PC-3 (cell line): ENCODE data around the gene CTXND2.

Experiments
- CTCF ChIP-seq: fragments of 300-600 bp; sonication (generic); conservative IDR thresholded peaks from 2 replicates; pipeline ENCODE4 v1.5.1; 2017; ENCODE audit warnings: antibody characterized with exemption, low read depth, mild to moderate bottlenecking, low read length
- EZH2 ChIP-seq: fragments of 300-600 bp; sonication (generic); IDR thresholded peaks from one replicate; pipeline ENCODE4 v1.6.1; 2017; ENCODE audit warnings: antibody characterized with exemption, mild to moderate bottlenecking, low read length; ENCODE audit not compliant: unreplicated experiment
- EZH2phosphoT487 ChIP-seq: fragments of 300-600 bp; sonication (generic); IDR thresholded peaks from 2 replicates; pipeline ENCODE4 v1.6.1; 2018; ENCODE audit warnings: mild to moderate bottlenecking, antibody characterized with exemption, low read length, borderline replicate concordance

- TF ChIP-seq CTCF (no peak), EZH2 (no peak), EZH2phosphoT487 (no peak)
Observed at GRCh38 chr1:150925080-150925479, 38.1 kb downstream of the CTXND2 start.
